Medulla oblongata (tissue), 1 donor: ENCODE measurements around the gene MIA3.

Experiments
- DNase-seq: peaks from one replicate; pipeline ENCODE4 v3.0.0-alpha.2; 2015; ENCODE audit errors: extremely low spot score

The MIA3 gene

DNA sequence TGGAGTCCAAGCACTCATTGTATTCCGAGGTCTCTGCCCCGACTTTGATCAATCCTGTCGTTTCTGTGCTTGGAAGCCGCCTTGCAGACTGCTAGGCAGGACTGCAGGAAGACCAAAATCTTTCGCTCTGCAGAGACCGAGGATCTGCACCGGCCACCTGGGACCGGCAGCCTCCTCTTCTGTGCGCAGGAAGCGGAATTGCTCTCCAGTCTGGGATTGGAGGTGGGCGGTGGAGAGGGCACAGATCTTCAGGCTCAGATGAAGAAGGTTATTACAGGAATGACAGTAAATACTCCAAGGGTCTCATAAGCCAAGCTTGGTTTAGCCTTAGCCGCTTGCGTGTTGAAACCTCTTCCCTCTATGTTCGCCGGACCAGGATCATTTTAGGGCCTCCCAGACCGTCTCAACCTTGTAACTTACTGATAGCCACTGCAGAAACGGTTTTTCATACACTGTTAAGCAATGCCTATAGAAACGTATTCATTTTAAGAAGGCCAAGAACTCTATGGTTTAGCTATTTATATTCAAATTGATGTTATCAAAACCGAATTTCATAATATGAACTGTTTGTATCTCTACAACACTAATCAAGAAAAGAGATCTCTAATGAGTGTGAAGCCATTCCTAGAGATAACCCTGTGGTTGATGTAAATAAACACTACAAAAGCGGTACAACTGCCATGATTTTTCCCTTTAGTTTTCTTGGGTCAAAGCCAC is 1.1 kb downstream of the MIA3 start:
- peak; percentile 11 for DNase-seq

- no peak for DNase-seq
Observed at GRCh38 chr1:222620566-222620965, 2.7 kb downstream of the MIA3 start.

GRCh38 chr1:222622765-222623164 is 4.9 kb downstream of the MIA3 start:
- DNase-seq: no peak

- no peak for DNase-seq
Observed at GRCh38 chr1:222623458-222623857, 5.6 kb downstream of the MIA3 start.

DNA sequence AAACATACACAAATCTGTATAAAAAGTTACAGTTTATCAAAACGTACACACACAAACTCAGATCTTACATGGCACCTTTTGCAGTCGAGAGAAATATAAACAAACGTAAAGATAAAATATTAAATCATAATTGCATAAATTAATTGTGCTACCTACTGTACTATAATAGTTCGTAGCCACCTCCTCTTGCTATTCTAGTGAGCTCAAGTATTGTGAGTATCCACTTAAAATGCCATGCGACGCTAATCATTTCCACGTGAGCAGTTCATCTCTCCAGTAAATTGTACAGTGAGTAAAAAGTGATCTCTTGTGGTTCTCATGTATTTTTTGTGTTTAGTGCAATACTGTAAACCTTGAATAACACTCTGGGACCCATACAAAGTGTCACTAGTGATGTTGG is 6.3 kb downstream of the MIA3 start:
- no peak for DNase-seq

DNA sequence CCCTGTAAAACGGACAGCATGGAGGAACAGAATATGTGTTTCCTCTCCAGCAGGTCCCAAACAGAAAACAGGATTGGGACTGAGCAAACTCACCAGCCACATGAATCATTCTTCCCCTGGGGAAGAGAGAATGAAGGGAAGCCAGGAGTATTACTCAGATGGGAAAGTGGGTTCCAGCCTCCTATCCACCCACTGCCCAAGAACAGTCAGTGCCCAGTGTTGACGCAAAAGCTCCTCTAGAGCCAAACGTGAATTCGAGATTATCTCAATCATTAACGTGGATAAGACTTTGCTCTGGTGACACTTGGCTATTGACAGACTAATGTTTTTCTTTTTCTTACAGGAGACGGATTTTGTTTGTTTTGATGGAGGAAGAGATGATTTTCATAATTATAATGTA is 9.3 kb downstream of the MIA3 start:
- DNase-seq: no peak

DNA sequence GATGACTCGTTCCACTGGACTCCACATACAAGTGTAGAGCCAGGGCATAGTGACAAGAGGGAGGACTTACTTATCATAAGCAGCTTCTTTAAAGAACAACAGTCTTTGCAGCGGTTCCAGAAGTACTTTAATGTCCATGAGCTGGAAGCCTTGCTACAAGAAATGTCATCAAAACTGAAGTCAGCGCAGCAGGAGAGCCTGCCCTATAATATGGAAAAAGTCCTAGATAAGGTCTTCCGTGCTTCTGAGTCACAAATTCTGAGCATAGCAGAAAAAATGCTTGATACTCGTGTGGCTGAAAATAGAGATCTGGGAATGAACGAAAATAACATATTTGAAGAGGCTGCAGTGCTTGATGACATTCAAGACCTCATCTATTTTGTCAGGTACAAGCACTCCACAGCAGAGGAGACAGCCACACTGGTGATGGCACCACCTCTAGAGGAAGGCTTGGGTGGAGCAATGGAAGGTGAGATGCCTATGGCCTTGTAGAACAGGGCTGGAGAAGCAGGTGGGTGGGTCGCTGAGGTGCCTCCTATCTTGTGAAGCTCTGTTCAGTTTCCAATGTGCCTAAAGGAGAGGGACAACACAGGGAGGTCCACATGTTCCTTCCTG is 12.1 kb downstream of the MIA3 start:
- no peak for DNase-seq

- DNase-seq: no peak
Observed at GRCh38 chr1:222631611-222632208, 13.8 kb downstream of the MIA3 start.

GRCh38 chr1:222632749-222633148 is 14.9 kb downstream of the MIA3 start:
- no peak for DNase-seq

DNA sequence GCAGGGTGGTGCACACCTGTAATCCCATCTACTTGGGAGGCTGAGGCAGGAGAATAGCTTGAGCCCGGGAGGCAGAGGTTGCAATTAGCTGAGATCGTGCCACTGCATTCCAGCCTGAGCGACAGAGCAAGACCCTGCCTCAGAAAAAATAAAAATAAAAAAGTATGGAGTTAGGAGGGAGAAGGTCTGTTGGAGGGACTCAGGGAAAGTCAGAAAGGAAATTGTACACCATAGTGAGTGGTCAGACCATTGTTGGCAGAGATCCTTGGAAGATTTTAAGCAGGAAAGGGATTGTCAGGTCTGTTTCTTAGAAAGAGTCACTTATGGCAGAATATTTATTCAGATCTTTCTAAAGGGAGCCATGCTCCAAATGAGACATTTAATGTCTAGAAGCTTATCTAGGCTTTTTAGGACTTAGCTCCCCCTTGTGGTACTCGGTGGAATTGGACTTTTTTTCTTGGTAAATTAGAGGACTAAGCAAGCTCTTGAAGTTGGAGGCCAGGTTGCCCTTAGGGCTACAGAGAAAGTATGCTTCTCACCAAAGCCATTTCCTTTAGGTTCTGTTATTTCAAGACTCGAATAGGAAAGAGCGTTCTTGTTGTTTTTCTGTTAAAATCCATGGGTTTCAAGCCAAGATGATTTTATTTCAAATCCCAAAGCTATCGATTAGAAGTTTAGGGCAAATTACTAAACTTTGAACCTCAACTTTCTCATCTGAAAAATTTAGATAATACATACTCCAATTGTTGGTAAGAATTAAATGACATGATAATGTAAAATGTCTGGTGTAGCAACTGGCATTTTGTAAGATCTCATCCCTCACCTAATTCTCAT is 16.5 kb downstream of the MIA3 start:
- peak; percentile 97 for DNase-seq

DNA sequence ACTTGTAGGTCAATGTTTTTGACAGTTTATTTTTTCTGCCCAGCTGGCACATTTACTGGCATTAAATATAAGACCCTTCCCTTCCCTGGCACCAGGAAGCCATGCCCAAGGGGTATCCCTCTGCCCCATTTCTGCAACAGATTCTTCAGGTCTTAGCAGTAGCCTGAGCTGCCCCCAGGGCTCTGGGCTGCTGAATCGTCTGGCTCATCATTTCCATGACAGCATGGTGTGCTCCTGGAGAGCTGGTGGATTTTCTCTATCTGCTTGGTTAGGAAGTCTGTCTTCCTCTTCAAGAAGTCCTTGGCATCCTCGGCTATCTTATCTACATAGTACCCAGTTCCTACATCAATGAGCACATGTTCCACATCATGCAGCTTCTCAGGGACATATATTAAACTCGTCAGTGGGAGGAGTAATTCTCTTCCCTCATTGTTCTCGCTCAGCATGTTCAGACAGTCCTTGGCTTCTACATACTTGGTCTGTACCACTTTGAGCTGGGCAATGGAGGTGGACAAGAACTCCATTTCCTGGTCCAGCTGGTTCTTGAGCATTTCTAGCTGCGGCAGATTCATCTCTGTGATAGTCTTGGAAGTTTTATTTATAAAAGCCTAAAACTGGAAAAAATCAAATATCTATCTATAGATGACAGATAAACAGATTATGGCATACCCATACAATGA is 23.5 kb downstream of the MIA3 start:
- DNase-seq: no peak

DNA sequence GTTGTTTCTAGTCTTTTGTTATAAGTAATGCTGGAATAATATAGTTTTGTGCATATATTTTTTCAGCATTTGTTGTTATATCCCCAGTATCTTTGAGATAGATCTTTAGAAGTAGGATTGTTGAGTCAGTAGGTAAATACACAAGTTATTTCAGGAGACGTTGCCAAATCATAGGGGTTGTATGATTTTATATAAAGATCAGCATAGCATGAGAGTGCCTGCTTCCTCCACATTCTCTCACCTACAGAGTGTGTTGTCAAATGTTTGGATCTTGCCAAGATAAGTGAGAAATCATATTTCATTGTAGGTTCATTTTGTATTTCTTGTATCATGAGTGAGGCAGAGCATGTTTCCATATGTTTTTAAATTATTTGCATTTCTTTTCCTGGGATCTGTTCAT is 24.6 kb downstream of the MIA3 start:
- DNase-seq: no peak

GRCh38 chr1:222643606-222643937 is 25.7 kb downstream of the MIA3 start:
- DNase-seq: no peak

DNA sequence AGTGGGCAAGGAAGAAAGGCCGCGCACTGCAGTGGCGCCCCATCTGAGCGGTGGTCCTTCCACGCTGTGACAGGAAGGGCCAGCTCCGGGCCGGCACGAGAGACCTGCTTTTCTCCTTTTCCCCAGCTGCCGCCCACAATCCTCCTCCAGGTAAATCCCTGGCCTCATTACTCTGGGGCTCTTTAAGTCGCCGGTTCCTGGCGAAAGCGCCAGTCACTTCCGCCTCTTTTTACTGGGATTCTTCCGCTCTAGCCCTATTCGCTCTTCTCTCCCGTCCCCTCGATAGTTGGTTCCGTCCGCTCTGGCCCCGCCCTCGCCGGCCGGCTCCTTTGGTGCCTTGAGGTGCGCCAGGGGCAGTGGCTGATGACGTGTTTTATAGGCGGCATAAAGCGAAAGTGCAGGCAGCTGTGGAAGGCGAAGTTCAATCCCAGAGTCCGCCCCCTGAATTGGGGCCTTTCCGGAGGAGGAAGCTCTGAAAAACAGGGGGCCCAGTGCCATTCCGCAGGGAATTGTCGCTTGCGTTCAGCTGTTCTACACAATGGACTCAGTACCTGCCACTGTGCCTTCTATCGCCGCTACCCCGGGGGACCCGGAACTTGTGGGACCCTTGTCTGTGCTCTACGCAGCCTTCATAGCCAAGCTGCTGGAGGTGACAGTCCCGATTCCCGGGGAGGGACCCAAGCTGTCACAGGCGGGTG is 26.2 kb downstream of the MIA3 start:
- DNase-seq: peak; percentile 99

- no peak for DNase-seq
Observed at GRCh38 chr1:222644636-222644980, 26.7 kb downstream of the MIA3 start.

- DNase-seq: no peak
Observed at GRCh38 chr1:222652676-222653075, 34.8 kb downstream of the MIA3 start.

GRCh38 chr1:222653178-222653827 is 35.4 kb downstream of the MIA3 start:
- DNase-seq: no peak

- peak; percentile 81 for DNase-seq
Observed at GRCh38 chr1:222654849-222655248, 37.0 kb downstream of the MIA3 start.

- no peak for DNase-seq
Observed at GRCh38 chr1:222656391-222657155, 38.7 kb downstream of the MIA3 start.

DNA sequence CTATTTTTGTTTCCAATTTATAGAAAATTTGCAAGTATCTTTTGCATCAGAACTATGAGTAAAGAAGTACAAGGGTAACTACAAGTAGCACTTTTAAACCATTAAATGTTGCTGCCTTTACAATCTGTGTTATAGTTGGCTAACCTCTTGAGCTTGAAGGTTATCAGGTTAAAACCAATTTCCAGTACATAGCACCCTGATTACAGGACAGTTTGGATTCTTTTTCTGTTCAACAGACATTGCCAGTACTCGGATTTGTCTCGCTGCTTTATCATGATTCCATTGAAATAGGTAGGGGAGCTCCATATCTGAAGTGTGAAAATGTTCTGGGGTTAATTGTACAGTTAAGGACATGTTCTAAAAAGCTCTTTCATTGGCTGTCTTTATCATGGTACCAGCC is 40.0 kb downstream of the MIA3 start:
- DNase-seq: no peak
